GM18519 (cell line): ENCODE data around the gene IL6R.
"Not testable (repeated sequence)": the region's sequence is repeated elsewhere in the genome, so short reads cannot be mapped to it uniquely, and the experiment has no call there.

Experiments used
- ATAC-seq: cut with Tn5 transposase; IDR thresholded peaks from one replicate; pipeline ENCODE4 v1.9.1; 2021; ENCODE audit warnings: mild to moderate bottlenecking, moderate library complexity; ENCODE audit not compliant: unreplicated experiment, low FRiP score

The IL6R gene

DNA sequence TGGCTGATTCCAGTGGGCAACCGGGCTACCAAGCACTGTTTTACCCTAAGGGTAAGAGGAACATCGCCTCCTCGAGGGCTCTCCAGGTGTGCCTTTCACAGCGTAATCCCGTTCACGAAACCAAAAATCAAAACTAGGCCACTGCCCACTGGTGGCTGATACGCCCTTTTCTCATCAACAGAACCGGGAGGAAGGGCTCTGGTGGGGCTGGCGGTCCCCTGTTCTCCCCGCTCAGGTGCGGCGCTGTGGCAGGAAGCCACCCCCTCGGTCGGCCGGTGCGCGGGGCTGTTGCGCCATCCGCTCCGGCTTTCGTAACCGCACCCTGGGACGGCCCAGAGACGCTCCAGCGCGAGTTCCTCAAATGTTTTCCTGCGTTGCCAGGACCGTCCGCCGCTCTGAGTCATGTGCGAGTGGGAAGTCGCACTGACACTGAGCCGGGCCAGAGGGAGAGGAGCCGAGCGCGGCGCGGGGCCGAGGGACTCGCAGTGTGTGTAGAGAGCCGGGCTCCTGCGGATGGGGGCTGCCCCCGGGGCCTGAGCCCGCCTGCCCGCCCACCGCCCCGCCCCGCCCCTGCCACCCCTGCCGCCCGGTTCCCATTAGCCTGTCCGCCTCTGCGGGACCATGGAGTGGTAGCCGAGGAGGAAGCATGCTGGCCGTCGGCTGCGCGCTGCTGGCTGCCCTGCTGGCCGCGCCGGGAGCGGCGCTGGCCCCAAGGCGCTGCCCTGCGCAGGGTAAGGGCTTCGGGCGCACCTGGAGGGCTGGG lies at the start of gene IL6R:
Gene IL6R, plus strand, starts transcription at position 360 of the 763 bp plus-strand sequence. Its CDS starts 287 bp downstream, at position 647.
- ATAC-seq, result no peak

DNA sequence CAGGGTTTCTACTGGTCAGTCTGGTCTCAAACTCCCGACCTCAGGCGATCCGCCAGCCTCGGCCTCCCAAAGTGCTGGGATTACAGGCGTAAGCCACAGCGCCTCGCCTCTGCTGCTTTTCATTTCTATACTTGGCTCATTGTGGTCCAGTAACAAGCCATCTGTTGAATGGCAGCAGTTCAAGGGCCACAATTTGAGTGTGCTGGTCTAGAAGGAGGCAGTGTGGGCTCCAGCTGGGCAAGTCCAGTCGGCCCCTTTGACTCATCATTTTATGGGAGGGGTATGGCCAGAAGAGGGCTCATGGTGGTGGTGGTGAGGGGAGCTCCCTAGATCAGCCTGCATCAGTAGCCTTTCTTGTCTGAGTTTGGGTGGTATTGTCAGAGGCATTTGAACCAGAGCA lies 46.6 kb upstream of the IL6R start:
- no peak for ATAC-seq

DNA sequence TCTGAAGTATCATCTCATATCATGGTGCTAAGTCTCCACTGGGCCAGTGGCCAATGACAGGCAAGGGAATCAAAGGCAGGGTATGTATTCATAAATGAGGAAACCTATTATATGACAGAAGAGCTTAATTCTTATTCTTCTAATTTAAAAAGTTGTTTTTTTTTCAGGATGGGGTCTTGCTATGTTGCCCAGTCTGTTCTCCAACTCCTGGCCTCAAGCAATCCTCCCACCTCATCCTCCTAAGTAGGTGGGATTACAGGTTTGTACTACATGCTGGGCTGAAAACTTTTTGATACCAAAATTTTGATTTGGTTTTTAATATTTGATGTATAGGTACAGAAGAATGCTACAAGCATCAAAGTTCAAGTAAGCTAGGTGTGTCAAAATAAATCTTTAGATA lies 44.9 kb upstream of the IL6R start:
- no peak for ATAC-seq

DNA sequence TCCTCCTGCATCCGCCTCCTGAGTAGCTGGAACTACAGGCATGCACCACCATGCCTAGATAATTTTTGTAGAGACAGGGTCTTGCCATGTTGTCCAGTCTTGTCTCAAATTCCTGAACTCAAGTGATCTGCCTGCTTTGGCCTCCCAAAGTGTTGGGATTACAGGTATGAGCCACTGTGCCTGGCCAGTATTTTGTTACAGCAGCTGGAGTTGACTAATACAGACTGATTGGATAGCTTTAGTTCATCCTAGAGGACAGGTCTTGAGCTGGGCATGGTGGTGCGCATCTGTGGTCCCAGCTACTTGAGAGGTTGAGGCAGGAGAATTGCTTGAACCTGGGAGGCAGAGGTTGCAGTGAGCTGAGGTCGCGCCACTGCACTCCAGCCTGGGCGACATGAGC lies 44.3 kb upstream of the IL6R start:
- not testable (repeated sequence) for ATAC-seq

DNA sequence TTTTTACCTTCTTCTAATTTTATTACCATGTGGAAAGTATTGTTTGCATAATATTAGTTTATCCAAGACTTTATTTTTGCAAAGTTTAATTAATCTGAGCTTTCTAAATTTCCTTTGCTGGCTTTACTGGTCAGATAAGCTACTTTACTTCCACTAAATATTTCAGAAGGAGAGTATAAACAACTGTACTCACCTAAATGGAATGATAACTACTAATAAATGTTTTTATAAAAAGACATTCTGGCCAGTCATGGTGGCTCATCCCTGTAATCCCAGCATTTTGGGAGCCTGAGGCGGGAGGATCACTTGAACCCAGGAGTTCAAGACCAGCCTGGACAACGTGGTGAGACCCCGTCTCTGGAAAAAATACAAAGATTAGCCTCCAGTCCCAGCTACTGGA lies 43.8 kb upstream of the IL6R start:
- no peak for ATAC-seq

DNA sequence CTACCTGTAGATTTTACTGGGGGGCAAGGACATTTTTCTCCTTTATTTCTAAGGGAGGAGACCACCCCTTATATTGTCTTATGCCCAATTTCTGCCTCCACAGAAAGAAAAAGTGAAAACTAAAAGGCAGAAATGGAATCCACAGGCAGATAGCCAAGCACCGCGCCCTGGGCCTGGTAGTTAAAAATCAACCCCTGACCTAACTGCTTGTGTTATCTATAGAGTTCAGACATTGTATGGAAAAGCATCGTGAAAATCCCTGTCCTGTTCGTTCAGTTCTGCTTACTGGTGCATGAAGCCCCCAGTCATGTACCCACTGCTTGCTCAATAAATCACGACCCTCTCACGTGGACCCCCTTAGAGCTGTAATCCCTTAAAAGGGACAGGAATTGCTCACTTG lies 33.7 kb upstream of the IL6R start:
- no peak for ATAC-seq

DNA sequence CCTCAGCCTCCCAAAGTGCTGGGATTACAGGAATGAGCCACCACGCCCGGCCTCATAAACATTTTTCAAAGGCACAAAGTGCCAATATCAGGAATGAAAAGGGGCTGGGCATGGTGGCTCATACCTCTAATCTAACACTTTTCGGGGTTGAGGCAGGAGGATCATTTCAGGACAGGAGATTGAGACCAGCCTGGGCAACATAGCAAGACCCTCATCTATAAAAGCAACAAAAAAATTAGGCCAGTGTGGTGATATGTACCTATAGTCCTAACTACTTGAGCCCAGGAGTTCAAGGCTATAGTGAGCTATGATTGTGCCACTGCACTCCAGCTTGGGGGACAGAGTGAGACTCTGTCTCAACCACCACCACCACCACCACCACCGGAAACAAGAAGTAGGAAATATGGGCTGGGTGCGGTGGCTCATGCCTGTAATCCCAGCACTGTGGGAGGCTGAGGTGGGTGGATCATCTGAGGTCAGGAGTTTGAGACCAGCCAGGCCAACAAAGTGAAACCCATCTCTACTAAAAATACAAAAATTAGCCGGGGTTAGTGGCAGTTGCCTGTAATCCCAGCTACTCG lies 31.3 kb upstream of the IL6R start:
- not testable (repeated sequence) for ATAC-seq

DNA sequence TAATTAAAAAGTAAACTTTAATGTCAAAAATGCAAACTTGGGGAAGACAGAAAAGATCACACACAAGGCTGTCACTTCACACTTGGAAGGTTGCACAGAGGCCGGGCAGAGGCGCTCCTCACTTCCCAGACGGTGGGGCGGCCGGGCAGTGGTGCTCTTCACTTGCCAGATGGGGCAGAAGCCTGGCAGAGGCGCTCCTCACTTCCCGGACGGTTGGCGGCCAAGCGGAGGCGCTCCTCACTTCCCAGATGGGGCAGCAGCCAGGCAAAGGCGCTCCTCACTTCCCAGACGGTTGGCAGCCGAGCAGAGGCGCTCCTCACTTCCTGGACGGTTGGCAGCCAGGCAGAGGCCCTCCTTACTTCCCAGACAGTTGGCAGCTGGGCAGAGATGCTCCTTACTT lies 25.8 kb upstream of the IL6R start:
- no peak for ATAC-seq

DNA sequence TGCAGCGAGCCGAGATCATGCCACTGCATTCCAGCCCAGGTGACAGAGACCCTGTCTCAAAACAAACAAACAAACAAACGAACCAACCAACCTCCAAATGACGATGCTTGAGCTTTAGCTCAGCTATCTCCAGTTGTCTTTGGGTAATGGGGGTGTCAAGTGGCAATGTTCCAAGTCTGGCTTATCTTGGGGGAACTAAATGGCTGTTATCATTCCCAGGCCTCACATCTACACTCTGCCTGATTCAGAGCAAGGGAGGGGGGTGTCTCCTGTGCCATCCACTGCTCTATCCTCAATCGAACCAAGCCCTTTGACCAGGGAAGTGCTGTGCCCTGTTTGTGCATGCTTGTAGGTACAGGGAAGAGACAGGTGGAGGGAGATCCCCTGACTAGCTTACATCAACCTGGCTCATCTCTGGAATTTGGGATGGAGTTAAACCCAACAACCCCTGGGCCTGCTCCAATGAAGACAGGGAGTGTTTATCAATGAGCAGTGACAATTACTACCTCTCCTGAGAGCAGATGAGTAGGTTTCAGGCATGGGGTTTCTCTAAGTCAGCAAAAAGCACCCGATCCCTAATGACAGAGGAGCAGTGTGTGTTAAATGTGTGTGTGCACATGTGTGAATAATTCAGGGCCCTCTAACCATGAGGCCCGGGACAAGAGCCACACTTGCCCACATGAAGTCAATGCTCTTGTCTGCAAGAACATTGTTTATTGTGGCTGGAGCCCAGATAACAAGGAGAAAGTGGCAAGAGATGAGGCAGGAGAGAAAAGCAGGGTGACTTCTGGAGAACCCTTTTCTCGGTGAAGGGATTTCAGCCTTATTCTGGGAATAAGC lies 20.3 kb upstream of the IL6R start:
- no peak for ATAC-seq

DNA sequence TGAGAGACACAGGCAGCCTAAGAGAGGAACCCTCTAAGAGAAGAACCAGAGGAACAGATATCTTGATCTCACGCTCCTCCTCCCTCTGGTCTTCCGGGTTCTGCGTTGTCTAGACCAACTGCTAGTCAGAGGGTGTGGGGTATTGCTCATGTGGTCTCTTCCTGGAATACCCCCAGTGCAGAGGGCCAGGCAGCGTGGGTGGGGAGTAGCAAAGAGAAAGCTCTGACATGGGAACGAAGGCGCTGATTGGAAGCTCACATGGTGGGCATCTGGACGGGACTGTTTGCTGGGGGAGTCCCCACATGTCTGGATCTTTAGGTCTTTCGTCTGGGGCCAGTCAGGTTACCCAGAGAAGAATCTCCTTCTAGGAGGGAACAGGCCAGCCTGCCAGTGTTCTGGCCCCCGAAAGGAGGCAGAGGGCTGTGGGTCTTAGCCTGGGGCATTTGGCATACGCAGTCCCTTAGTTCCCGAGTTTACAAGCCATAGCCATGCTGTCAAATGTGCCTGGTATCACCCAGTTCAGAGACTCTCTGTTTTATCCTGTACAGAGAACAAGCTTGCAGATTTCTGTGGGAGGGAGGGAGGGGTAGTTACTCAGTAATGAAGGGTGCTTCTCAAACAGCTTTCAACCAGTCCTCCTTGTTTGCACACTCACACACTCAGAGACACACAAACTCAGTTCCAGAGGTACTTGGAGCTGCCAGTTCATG lies 18.3 kb upstream of the IL6R start:
- ATAC-seq, result no peak

DNA sequence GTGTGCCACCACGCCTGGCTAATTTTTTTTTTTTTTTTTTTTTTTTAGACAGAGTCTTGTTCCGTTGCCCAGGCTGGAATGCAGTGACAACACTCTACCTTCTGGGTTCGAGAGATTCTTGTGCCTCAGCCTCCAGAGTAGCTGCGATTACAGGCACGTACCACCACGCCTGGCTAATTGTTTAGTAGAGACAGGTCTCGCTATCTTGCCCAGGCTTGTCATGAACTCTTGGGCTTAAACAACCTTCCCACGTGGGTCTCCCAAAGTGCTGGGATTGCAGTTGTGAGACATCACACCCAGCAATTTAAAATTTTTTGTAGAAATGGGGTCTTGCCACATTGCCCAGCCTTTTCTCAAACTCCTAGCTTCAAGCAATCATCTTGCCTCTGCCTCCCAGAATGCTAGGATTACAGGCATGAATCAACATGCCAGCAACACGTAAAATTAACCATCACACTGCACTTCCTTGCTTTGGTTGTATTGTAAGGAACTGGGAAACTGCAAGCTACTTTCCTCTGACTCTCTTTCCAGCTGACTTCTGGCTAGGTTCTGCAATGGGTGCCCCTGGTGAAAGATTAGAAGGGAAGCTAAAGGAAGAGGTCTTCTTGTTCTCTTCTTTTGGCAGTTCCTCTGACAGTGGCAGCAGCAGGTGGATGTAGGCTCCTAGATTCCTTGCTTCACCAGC lies 13.9 kb upstream of the IL6R start:
- no peak for ATAC-seq

DNA sequence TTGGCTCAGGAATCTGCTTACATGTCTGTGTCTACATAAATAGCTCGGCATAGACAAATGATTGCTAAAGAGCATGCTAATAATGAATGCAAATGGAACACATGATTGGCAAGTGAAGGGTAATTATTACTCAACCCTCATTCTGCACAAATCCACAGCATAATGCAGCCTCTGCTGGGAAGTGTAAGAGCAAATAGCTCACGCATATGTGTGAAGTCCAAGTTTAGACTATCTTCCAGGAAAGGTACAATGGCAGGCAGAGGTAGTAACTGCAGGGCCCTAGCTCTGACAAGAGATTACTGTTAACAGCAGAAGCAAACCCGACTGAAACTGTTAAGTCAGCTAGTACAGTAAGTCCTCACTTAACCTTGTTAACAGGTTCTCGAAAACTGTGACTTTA lies 7.0 kb upstream of the IL6R start:
- ATAC-seq, result no peak

DNA sequence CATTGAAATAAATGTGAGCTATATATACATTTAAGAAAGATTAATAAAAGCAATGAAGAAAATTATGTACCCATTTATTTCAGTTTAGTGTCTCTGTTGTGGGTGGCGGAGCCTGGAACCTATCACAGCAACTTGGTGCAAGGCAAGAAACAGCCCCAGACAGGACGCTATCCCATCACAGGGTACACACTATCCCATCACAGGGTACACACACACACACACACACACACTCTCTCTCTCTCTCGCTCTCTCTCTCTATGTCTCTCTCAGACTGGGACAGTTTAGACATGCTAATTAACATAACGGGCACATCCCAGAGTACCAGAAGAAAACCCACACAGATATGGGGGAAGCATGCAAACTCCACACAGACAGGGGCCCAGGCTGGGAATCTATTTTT lies 6.5 kb upstream of the IL6R start:
- no peak for ATAC-seq

DNA sequence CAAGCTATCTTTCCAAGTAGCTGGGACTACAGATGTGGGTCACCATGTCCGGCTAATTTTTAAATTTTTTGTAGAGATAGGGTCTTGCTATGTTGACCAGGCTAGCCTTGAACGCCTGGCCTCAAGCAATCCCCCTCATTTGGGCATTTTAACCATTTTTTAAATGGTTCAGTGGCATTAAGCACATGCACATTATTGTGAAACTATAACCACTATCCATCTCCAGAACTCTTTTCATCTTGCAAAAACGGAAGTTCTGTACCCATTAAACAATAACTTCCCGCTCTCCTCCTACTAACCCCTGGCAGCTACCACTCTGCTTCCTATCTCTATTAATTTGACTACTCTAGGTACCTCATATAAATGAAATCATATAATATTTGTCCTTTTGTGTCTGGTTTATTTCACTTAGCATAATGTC lies 4.8 kb upstream of the IL6R start:
- no peak for ATAC-seq

DNA sequence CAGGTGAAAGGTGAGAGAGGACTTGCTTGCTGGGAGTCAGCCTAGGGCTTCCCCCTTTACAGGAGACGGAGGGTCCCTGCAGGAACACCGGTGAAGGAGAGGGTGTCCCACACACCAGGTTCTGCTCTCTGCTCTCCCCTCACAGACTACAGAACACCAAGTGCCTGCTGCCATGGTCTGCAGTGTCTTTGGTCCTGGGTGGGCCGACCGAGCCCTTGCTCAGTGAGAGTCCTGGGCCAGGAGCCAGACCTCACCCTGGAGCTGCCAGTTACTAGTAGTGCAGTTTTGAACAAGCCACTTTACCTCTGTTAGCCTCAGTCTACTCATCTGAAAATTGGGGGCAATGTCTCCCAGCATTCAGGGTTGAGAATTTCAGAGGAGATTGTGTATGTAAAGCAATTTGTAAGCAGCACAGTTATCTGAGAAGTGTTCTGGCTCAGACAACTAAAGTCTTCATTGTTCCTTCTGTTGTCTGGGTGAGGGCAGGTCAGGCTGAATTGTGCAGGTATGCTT lies 2.7 kb upstream of the IL6R start:
- ATAC-seq, result no peak

DNA sequence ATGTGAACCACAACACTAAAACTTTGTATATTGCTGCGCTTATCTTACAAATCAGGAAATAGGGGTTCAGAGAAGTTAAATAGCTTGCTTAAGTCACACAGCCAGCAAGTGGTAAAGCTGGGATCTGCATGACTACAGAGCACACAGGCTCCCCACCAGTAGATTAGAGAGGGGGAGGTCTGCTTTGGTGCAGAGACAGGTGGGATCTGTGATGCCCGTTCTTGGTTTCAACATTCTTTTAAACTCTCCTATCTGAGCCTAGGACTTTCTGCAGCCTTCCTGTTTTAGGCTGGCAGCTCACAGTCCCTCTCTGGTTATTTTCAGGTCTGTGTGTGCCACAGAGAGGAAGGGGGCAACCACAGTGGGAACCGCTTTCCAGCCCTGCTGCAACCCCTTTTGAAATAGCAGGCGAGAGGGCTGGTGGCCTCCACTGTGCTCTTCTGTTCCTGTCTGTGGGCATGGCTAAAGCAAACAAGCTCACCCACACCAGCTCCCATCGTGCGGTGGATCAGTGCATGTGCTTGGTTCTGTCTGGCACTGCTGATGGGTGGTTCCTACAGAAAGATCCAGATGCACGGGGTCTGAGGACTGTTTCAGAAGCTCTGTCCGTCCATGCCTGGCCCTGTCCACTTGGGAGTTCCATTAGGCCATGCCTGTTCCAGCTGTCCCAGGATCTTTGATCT lies 1.7 kb upstream of the IL6R start:
- ATAC-seq, result no peak

DNA sequence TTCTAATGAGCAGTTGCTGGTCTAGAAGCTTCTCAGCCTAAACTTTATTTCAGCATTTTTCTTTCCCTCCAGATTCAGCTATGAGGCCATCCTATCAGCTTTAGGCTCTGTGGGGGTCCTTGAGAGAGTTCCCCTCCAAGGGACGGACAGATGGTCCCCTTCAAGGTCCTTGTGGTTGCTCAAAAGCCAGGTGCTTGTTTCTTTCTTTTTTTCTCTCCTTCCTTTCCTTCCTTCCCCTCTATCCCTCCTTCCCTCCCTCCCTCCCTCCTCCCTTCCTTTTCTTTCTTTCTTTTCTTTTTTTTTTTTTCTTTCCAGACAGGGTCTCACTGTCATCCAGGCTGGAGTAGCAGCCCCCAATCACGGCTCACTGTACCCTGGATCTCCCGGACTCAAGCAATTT lies 1.2 kb upstream of the IL6R start:
- no peak for ATAC-seq

DNA sequence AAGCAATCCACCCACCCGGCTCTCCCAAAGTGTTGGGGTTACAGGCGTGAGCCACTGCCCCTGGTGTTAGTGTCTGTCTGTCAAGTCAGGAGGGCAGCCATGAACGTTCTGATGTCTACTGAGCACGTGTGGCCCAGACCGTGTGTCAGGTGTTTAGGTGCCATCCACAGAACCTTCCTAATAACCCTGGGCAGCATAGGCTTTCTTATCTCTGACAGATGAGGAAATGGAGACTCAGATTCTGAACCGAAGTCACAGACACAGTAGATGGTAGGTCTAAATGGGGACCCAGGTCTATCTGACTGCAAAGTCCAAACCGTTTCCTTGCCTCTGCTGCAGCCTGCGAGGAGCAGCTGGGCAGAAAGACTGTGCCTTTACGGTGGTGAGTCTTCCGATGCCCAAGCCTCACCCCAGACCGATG lies 622 bp upstream of the IL6R start:
- ATAC-seq, result no peak

DNA sequence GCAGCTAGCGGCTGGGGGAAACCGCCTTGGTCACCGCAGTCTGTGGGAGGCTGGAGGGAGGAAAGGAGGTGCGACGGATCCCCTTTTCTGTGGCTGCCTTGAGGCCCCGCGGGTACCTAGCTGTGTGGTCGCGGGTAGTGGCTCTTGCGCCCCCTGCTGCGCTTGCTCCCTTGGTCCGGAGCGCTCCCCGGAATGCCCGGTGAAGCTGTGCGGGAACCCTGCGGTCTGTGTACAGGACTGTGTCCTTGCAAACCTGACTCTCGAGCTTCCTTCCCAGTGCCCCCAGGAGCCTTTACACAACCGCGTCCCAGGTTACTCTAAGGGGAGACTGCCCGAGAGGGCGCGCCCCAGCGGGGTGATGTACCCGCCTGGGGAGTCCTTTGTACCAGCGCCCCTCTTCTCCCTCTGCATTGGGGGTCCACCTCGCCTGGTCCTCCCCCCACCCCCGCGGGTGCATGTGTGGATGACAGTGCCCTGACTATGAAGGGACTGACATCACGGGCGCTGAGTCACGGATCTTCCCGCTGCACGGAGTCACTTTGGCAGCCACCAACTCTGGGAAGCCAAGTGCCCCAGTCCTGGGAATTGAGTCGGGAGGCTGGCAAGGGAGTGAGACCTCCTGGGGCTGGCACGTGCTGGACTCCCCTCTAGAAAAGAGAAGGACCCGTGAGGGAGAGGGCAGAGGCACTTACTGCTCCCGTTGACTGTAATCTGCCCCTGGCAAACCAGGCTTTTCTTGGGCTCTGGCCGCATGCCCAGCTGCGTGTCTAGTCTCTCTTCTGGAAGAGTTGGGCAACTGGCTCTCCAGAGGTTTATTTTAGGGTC lies 816 bp downstream of the IL6R start:
- no peak for ATAC-seq
